Lower leg skin (tissue), 4 donors: ENCODE data around the gene NDUFA6. TPM values are rescaled to one million over a fixed set of nuclear protein-coding genes. Genes with fewer than 3 reads are reported as not detected.
A peak's percentile ranks its signal among the peaks of the same experiment; 100 is the strongest.

Experiments used
- DNase-seq, 2 donors: peaks; one replicate each; pipeline ENCODE4 v3.0.0-alpha.2; 2019; ENCODE audit warnings: low spot score in 2 of 2
- H3K4me3 ChIP-seq: fragments of 200-600 bp; sonication (generic); 2 replicates; pipeline ENCODE4 v1.5.1; 2017; ENCODE audit warnings: mild to moderate bottlenecking, low read depth; ENCODE audit not compliant: poor library complexity, severe bottlenecking
- CTCF ChIP-seq, 3 donors: fragments of 450-650 bp; IDR thresholded peaks; one replicate each; pipeline ENCODE4 v1.5.1; 2016; ENCODE audit warnings: antibody characterized with exemption in 3 of 3, mild to moderate bottlenecking in 3 of 3, moderate library complexity in 2 of 3
- POLR2A ChIP-seq, 2 donors: fragments of 450-650 bp; IDR thresholded peaks; one replicate each; pipeline ENCODE4 v1.6.1; 2016 to 2017; ENCODE audit warnings: antibody characterized with exemption in 2 of 2, mild to moderate bottlenecking in 1 of 2, moderate library complexity in 1 of 2
- WGBS, 2 donors: methylation state at CpG; one replicate each; pipeline ENCODE4 v1.1.5; 2018; 5-methylcytosine and 5-hydroxymethylcytosine counted together
- intact Hi-C: fragments of 100-400 bp; cut with DNase I; formaldehyde crosslinking; loops from one replicate; pipeline ENCODE4 v1.15.0; 2023; ENCODE audit warnings: low total_unique reads
- total RNA-seq, 4 donors: library from RNA; depleted of rRNA; stranded (reverse); fragments of >200 nt; gene quantifications; one replicate each; pipeline ENCODE4 v1.1.0, GENCODE V29; 2016

NDUFA6 gene
- total RNA-seq, 4 donors from 2014 or later = 48.8 to 74.7 (median 58.4) TPM

- DNase-seq = peak in 1 of 2 donors; percentile 49
- intact Hi-C loops = no loop called here
- H3K4me3 ChIP-seq = no peak overlapping the region
- TF ChIP-seq CTCF (IDR thresholded peaks at IDR 0.05) (no peak), POLR2A (IDR thresholded peaks at IDR 0.05) (no peak)
- WGBS, 2 donors = 91 to 100% methylated on average over 5 of the region's 5 CpGs
Observed at GRCh38 chr22:42060489-42060888, 30.1 kb downstream of the NDUFA6 start.

GRCh38 chr22:42056757-42057511 is 33.6 kb downstream of the NDUFA6 start:
- H3K4me3 ChIP-seq = no peak overlapping the region
- WGBS, 2 donors = 93 to 95% methylated on average over 1 of the region's 1 CpG
- DNase-seq = no peak
- TF ChIP-seq POLR2A (IDR thresholded peaks at IDR 0.05) (no peak), CTCF (IDR thresholded peaks at IDR 0.05) (no peak)
- intact Hi-C loops = no loop called here

- WGBS, 2 donors = 77 to 87% methylated on average over 3 of the region's 3 CpGs
- no peak for DNase-seq
- TF ChIP-seq CTCF (IDR thresholded peaks at IDR 0.05) = no peak
- TF ChIP-seq POLR2A (IDR thresholded peaks at IDR 0.05) = no peak
- no peak overlapping the region for H3K4me3 ChIP-seq
- intact Hi-C loops = no loop called here
Observed at GRCh38 chr22:42052765-42053164, 37.8 kb downstream of the NDUFA6 start.

GRCh38 chr22:42050641-42051180 is 39.9 kb downstream of the NDUFA6 start:
- WGBS, 2 donors = 60 to 87% methylated on average over 2 of the region's 2 CpGs
- H3K4me3 ChIP-seq = no peak overlapping the region
- no peak for DNase-seq
- TF ChIP-seq CTCF (IDR thresholded peaks at IDR 0.05) = no peak
- no peak for TF ChIP-seq POLR2A (IDR thresholded peaks at IDR 0.05)
- intact Hi-C loops = no loop called here

GRCh38 chr22:42041784-42042183 is 48.8 kb downstream of the NDUFA6 start:
- H3K4me3 ChIP-seq = no peak overlapping the region
- TF ChIP-seq POLR2A (IDR thresholded peaks at IDR 0.05) = no peak
- no peak for TF ChIP-seq CTCF (IDR thresholded peaks at IDR 0.05)
- intact Hi-C loops = no loop called here
- DNase-seq = no peak
